Measurements from ENCODE around the gene MAP1B. TPM values are rescaled to one million over a fixed set of nuclear protein-coding genes. Genes with fewer than 3 reads are reported as not detected.

MAP1B gene
- total RNA-seq, 1 experiment from 2014 or later: 43.8 TPM

GRCh38 chr5:72188166-72188565, 80.9 kb downstream of the MAP1B start:
- no peaks in the 10 kb centered on the region for H3K27me3 Mint-ChIP-seq (ENCODE audit: insufficient read depth, unreplicated experiment)
- intact Hi-C loops (cut with micrococcal nuclease): no loop called here
- H3K4me1 Mint-ChIP-seq (ENCODE audit: insufficient read depth, unreplicated experiment): no peaks in the 10 kb centered on the region
- H3K4me3 Mint-ChIP-seq (ENCODE audit: unreplicated experiment): no peak overlapping the region
- no peak for TF ChIP-seq CTCF (IDR thresholded peaks at IDR 0.05; ENCODE audit: unreplicated experiment)
- BruUV-seq (replicated peaks): no TSS peak
- ChIA-PET CTCF (interaction anchor here (0.6 to 0.7 kb wide), 2 partner anchors 22 to 714 kb away, joined by 3 to 4 read pairs; no protein-coding TSS in a partner anchor), POLR2A (interaction anchor here (0.7 to 1.1 kb wide), 3 partner anchors 9 to 54 kb away, joined by 3 read pairs; no protein-coding TSS in a partner anchor)
- H3K9me3 Mint-ChIP-seq (ENCODE audit: unreplicated experiment): no peaks in the 10 kb centered on the region
- no peak overlapping the region for H3K27ac Mint-ChIP-seq (ENCODE audit: low read depth, unreplicated experiment)
- no peak for DNase-seq (ENCODE audit: unreplicated experiment)
- no peaks in the 10 kb centered on the region for H3K36me3 Mint-ChIP-seq (ENCODE audit: insufficient read depth, unreplicated experiment)

- H3K36me3 Mint-ChIP-seq (ENCODE audit: insufficient read depth, unreplicated experiment): no peaks in the 10 kb centered on the region
- ChIA-PET POLR2A (no interaction called here), CTCF (no interaction called here)
- no peaks in the 10 kb centered on the region for H3K4me1 Mint-ChIP-seq (ENCODE audit: insufficient read depth, unreplicated experiment)
- no peak for DNase-seq (ENCODE audit: unreplicated experiment)
- BruUV-seq (replicated peaks): no TSS peak
- no peak overlapping the region for H3K27ac Mint-ChIP-seq (ENCODE audit: low read depth, unreplicated experiment)
- no peaks in the 10 kb centered on the region for H3K27me3 Mint-ChIP-seq (ENCODE audit: insufficient read depth, unreplicated experiment)
- TF ChIP-seq CTCF (IDR thresholded peaks at IDR 0.05; ENCODE audit: unreplicated experiment): no peak
- no peaks in the 10 kb centered on the region for H3K9me3 Mint-ChIP-seq (ENCODE audit: unreplicated experiment)
- H3K4me3 Mint-ChIP-seq (ENCODE audit: unreplicated experiment): no peak overlapping the region
- intact Hi-C loops (cut with micrococcal nuclease): no loop called here
Observed at GRCh38 chr5:72189146-72189545, 81.9 kb downstream of the MAP1B start.

GRCh38 chr5:72191404-72191803, 84.1 kb downstream of the MAP1B start:
- no peak for TF ChIP-seq CTCF (IDR thresholded peaks at IDR 0.05; ENCODE audit: unreplicated experiment)
- Mint-ChIP-seq H3K4me1 (ENCODE audit: insufficient read depth, unreplicated experiment) (no peaks in the 10 kb centered on the region), H3K27me3 (ENCODE audit: insufficient read depth, unreplicated experiment) (peaks cover 18% of the 10 kb centered on the region), H3K36me3 (ENCODE audit: insufficient read depth, unreplicated experiment) (no peaks in the 10 kb centered on the region), H3K27ac (ENCODE audit: low read depth, unreplicated experiment) (no peak overlapping the region), H3K9me3 (ENCODE audit: unreplicated experiment) (peaks cover 17% of the 10 kb centered on the region), H3K4me3 (ENCODE audit: unreplicated experiment) (no peak overlapping the region)
- ChIA-PET POLR2A (interaction anchor here (1.4 kb wide), 1 partner anchor 56 kb away, joined by 4 read pairs; no protein-coding TSS in a partner anchor), CTCF (no interaction called here)
- BruUV-seq (replicated peaks): no TSS peak
- intact Hi-C loops (cut with micrococcal nuclease): no loop called here
- DNase-seq (ENCODE audit: unreplicated experiment): no peak

- no peak for DNase-seq (ENCODE audit: unreplicated experiment)
- no peaks in the 10 kb centered on the region for H3K36me3 Mint-ChIP-seq (ENCODE audit: insufficient read depth, unreplicated experiment)
- peaks cover 21% of the 10 kb centered on the region for H3K27me3 Mint-ChIP-seq (ENCODE audit: insufficient read depth, unreplicated experiment)
- TF ChIP-seq CTCF (IDR thresholded peaks at IDR 0.05; ENCODE audit: unreplicated experiment): no peak
- no peaks in the 10 kb centered on the region for H3K4me1 Mint-ChIP-seq (ENCODE audit: insufficient read depth, unreplicated experiment)
- BruUV-seq (replicated peaks): no TSS peak
- ChIA-PET CTCF (no interaction called here), POLR2A (no interaction called here)
- intact Hi-C loops (cut with micrococcal nuclease): no loop called here
- H3K9me3 Mint-ChIP-seq (ENCODE audit: unreplicated experiment): peaks cover 19% of the 10 kb centered on the region
- no peak overlapping the region for H3K4me3 Mint-ChIP-seq (ENCODE audit: unreplicated experiment)
- no peak overlapping the region for H3K27ac Mint-ChIP-seq (ENCODE audit: low read depth, unreplicated experiment)
Observed at GRCh38 chr5:72194846-72195245, 87.6 kb downstream of the MAP1B start.

Measured in MCF 10A (cell line).